ENCODE measurements around the gene OR2D2.

GRCh38 chr11:6895010-6895409 lies 2.7 kb upstream of the OR2D2 start:
- TF ChIP-seq CTCF (optimal IDR thresholded peaks at IDR 0.05 in 1 of 3, IDR thresholded peaks at IDR 0.05 in 1 of 3, conservative IDR thresholded peaks at IDR 0.05 in 1 of 3; ENCODE audit: extremely low read depth in 1 of 3, insufficient read depth in 2 of 3, low read length in 3 of 3) (no peak), EZH2 (IDR thresholded peaks at IDR 0.05; ENCODE audit: low read length) (no peak)

All from keratinocyte (primary cell).